K562 (cell line): ENCODE results near the gene MRPL27. TPM values are rescaled to one million over a fixed set of nuclear protein-coding genes. Genes with fewer than 3 reads are reported as not detected.

ENCODE experiments used
- DACH1 ChIP-seq: fragments of 450-650 bp; IDR thresholded peaks from 2 replicates; pipeline ENCODE4 v1.6.1; 2018; ENCODE audit not compliant: partially characterized antibody
- ELK1 ChIP-seq: sonication (generic); formaldehyde crosslinking; IDR thresholded peaks from 2 replicates; pipeline ENCODE4 v1.8.1; 2022; ENCODE audit warnings: missing genetic modification reagents
- GABPB2 ChIP-seq: fragments of 250-450 bp; sonication (Bioruptor Pico); conservative IDR thresholded peaks from 2 replicates; pipeline ENCODE4 v1.5.1; 2021; ENCODE audit warnings: mild to moderate bottlenecking
- HIVEP1 ChIP-seq: fragments of 250-450 bp; sonication (Bioruptor Pico); IDR thresholded peaks from 2 replicates; pipeline ENCODE4 v1.4.0; 2020; ENCODE audit warnings: mild to moderate bottlenecking
- LCOR ChIP-seq: sonication (generic); formaldehyde crosslinking; IDR thresholded peaks from 2 replicates; pipeline ENCODE4 v1.8.0; 2022; ENCODE audit warnings: mild to moderate bottlenecking, missing genetic modification reagents
- MAFK ChIP-seq: IDR thresholded peaks from 2 replicates; pipeline ENCODE4 v1.6.1; 2011; ENCODE audit warnings: low read length, improper control_type of control experiment
- NELFE ChIP-seq: IDR thresholded peaks from 2 replicates; pipeline ENCODE4 v1.6.1; 2011; ENCODE audit warnings: mild to moderate bottlenecking; ENCODE audit not compliant: insufficient read depth, insufficient read length
- NFE2L1 ChIP-seq: fragments of 450-650 bp; IDR thresholded peaks from 2 replicates; pipeline ENCODE4 v1.6.1; 2016; ENCODE audit warnings: missing genetic modification characterization, low read depth, mild to moderate bottlenecking, missing compliant biosample characterization, moderate library complexity, borderline replicate concordance
- PCBP2 ChIP-seq: fragments of 200-400 bp; formaldehyde crosslinking; IDR thresholded peaks from 2 replicates; pipeline ENCODE4 v1.6.1; 2018; ENCODE audit warnings: low read length, low read depth, mild to moderate bottlenecking, moderate library complexity; ENCODE audit not compliant: poor library complexity, severe bottlenecking
- POLR2AphosphoS2 ChIP-seq: IDR thresholded peaks from 2 replicates; pipeline ENCODE4 v1.6.1; 2012; ENCODE audit warnings: low read length, improper control_type of control experiment
- PURB ChIP-seq: sonication (generic); formaldehyde crosslinking; IDR thresholded peaks from 2 replicates; pipeline ENCODE4 v1.9.0; 2021; ENCODE audit warnings: low read depth, mild to moderate bottlenecking, missing genetic modification reagents
- SNRNP70 ChIP-seq: fragments of 200-400 bp; formaldehyde crosslinking; optimal IDR thresholded peaks from 2 replicates; pipeline ENCODE3; 2017; ENCODE audit warnings: low read depth, low read length
- TAF7 ChIP-seq: fragments of 450-650 bp; IDR thresholded peaks from 2 replicates; pipeline ENCODE4 v1.6.1; 2016; ENCODE audit warnings: missing genetic modification characterization, missing compliant biosample characterization
- ZNF124 ChIP-seq: sonication (generic); formaldehyde crosslinking; IDR thresholded peaks from 2 replicates; pipeline ENCODE4 v1.8.1; 2022; ENCODE audit warnings: missing genetic modification reagents
- ZNF140 ChIP-seq: fragments of 250-450 bp; sonication (Bioruptor Pico); IDR thresholded peaks from 2 replicates; pipeline ENCODE4 v1.8.0; 2021; ENCODE audit warnings: moderate library complexity, mild to moderate bottlenecking, inconsistent platforms
- ZNF239 ChIP-seq: fragments of 250-450 bp; sonication (Bioruptor Pico); IDR thresholded peaks from 2 replicates; pipeline ENCODE4 v1.4.0; 2020; ENCODE audit warnings: mild to moderate bottlenecking
- ZNF311 ChIP-seq: fragments of 250-450 bp; sonication (Bioruptor Pico); IDR thresholded peaks from 2 replicates; pipeline ENCODE4 v1.4.0; 2020; ENCODE audit warnings: mild to moderate bottlenecking, moderate library complexity
- ZNF354B ChIP-seq: fragments of 250-450 bp; sonication (Bioruptor Pico); IDR thresholded peaks from 2 replicates; pipeline ENCODE4 v1.4.0; 2020
- polyA plus RNA-seq, 8 experiments: library from polyadenylated mRNA; depleted of rRNA in 4 of 8; stranded (reverse) in 5 of 8; unstranded in 3 of 8; fragments of >200 nt; fragmentation: Nextera tagmentation in 2 of 8; fragmentation: Illumina TruSeq in 1 of 8; extraction: Ambion mirVana in 2 of 8; extraction: Trizol in 1 of 8; gene quantifications; 2 replicates each; pipeline versions ENCODE4 v1.2.1 to v1.2.3, GENCODE V29; 2011 to 2014; ENCODE audit warnings: inconsistent platforms in 1 of 8, missing spikeins in 1 of 8
- total RNA-seq, 7 experiments: library from RNA; depleted of rRNA in 6 of 7; stranded (reverse); fragments of >200 nt in 6 of 7; fragmentation: Illumina TruSeq in 2 of 7; extraction: Trizol in 2 of 7; gene quantifications; 2 replicates each; pipeline versions ENCODE4 v1.2.1 to v1.2.3, GENCODE V29; 2011 to 2021; ENCODE audit warnings: low replicate concordance in 1 of 7
- TF ChIP-seq, protein P1 (sequence below): IDR thresholded peaks from 2 replicates; pipeline ENCODE4 v1.6.1; 2016; ENCODE audit warnings: missing genetic modification characterization, missing compliant biosample characterization
- TF ChIP-seq, protein P2 (sequence below), 2 experiments: fragments of 450-650 bp in 1 of 2; IDR thresholded peaks; 2 replicates each; pipeline ENCODE4 v1.6.1; 2011 to 2017; ENCODE audit warnings: low read depth in 2 of 2, antibody characterized with exemption in 1 of 2, borderline replicate concordance in 1 of 2, low read length in 1 of 2, mild to moderate bottlenecking in 1 of 2, mixed read lengths in 1 of 2; ENCODE audit not compliant: control insufficient read depth in 1 of 2

The MRPL27 gene
- total and polyA plus RNA-seq, 9 of the 15 experiments (the other 6 are each of a cell fraction or from before 2014, with no cell fraction given) = 96.3 to 401 (median 142) TPM

- TF ChIP-seq PURB (CRISPR knock-in tag) = no peak
- TF ChIP-seq ZNF239 (CRISPR knock-in tag) = peak; percentile 77
- TF ChIP-seq POLR2AphosphoS2 = no peak
- TF ChIP-seq, protein P1, sequence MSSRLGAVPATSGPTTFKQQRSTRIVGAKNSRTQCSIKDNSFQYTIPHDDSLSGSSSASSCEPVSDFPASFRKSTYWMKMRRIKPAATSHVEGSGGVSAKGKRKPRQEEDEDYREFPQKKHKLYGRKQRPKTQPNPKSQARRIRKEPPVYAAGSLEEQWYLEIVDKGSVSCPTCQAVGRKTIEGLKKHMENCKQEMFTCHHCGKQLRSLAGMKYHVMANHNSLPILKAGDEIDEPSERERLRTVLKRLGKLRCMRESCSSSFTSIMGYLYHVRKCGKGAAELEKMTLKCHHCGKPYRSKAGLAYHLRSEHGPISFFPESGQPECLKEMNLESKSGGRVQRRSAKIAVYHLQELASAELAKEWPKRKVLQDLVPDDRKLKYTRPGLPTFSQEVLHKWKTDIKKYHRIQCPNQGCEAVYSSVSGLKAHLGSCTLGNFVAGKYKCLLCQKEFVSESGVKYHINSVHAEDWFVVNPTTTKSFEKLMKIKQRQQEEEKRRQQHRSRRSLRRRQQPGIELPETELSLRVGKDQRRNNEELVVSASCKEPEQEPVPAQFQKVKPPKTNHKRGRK (tag) = no peak
- peak; percentile 90 for TF ChIP-seq HIVEP1 (CRISPR knock-in tag)
- TF ChIP-seq NELFE = no peak
- peak; percentile 68 for TF ChIP-seq TAF7 (tag)
- no peak for TF ChIP-seq SNRNP70
- TF ChIP-seq DACH1 = no peak
- no peak for TF ChIP-seq ZNF140
- no peak for TF ChIP-seq ELK1 (CRISPR knock-in tag)
- TF ChIP-seq NFE2L1 (tag) = 0 out of 2 replicates have a peak, but pooled peaks have one; percentile 32
- no peak for TF ChIP-seq MAFK
- no peak for TF ChIP-seq PCBP2
- TF ChIP-seq, protein P2, sequence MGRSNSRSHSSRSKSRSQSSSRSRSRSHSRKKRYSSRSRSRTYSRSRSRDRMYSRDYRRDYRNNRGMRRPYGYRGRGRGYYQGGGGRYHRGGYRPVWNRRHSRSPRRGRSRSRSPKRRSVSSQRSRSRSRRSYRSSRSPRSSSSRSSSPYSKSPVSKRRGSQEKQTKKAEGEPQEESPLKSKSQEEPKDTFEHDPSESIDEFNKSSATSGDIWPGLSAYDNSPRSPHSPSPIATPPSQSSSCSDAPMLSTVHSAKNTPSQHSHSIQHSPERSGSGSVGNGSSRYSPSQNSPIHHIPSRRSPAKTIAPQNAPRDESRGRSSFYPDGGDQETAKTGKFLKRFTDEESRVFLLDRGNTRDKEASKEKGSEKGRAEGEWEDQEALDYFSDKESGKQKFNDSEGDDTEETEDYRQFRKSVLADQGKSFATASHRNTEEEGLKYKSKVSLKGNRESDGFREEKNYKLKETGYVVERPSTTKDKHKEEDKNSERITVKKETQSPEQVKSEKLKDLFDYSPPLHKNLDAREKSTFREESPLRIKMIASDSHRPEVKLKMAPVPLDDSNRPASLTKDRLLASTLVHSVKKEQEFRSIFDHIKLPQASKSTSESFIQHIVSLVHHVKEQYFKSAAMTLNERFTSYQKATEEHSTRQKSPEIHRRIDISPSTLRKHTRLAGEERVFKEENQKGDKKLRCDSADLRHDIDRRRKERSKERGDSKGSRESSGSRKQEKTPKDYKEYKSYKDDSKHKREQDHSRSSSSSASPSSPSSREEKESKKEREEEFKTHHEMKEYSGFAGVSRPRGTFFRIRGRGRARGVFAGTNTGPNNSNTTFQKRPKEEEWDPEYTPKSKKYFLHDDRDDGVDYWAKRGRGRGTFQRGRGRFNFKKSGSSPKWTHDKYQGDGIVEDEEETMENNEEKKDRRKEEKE (IDR thresholded peaks at IDR 0.05; ENCODE audit: borderline replicate concordance in 1 of 2, control insufficient read depth in 1 of 2, low read depth in 2 of 2, low read length in 1 of 2) = no peak
- TF ChIP-seq ZNF354B (CRISPR knock-in tag) = peak; percentile 74
- no peak for TF ChIP-seq LCOR (CRISPR knock-in tag)
- no peak for TF ChIP-seq ZNF124 (CRISPR knock-in tag)
- 0 out of 2 replicates have a peak, but pooled peaks have one; percentile 29 for TF ChIP-seq GABPB2 (CRISPR knock-in tag)
- TF ChIP-seq ZNF311 (CRISPR knock-in tag) = peak; percentile 81
These were observed 53.5 kb downstream of the MRPL27 start (continued) for GRCh38 chr17:50319306-50320004.
